GM20000 (cell line): ENCODE data around the gene UTP4.

Source experiments
- DNase-seq: peaks from one replicate; pipeline ENCODE4 v3.0.0; 2012; ENCODE audit warnings: low spot score
- TF ChIP-seq, protein P1 (sequence below): IDR thresholded peaks from 2 replicates; pipeline ENCODE4 v1.5.1; 2012; ENCODE audit warnings: mild to moderate bottlenecking, control low read depth; ENCODE audit errors: extremely low read depth, missing control alignments

The UTP4 gene

DNA sequence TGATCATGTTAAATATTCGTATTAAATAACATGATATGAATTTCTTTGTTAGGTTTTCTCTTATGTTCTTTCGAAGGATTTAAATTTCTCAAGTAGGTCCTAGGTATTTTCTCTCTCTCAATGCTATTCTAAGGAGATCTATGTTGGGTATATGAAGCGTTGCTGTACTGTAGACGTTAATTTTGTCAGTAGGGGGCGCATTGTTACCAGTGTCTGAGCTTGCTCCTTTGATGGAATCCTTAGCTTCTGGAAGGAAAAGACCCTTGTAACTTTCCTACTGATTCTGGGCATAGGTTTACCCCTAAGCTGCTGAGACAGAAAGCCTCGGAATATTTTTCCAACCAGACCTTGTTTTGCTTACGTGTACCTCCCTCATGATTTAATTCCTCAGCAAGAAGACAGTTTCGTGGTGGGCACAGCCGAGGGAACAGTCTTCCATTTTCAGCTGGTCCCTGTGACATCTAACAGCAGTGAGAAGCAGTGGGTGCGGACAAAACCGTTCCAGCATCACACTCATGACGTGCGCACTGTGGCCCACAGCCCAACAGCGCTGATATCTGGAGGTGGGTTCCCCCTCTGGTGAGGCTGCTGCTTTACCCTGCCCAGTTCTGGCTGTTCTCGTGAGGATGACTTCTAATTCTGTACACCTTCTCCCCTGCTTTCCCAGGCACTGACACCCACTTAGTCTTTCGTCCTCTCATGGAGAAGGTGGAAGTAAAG is 17.9 kb downstream of the UTP4 start:
- TF ChIP-seq, protein P1, sequence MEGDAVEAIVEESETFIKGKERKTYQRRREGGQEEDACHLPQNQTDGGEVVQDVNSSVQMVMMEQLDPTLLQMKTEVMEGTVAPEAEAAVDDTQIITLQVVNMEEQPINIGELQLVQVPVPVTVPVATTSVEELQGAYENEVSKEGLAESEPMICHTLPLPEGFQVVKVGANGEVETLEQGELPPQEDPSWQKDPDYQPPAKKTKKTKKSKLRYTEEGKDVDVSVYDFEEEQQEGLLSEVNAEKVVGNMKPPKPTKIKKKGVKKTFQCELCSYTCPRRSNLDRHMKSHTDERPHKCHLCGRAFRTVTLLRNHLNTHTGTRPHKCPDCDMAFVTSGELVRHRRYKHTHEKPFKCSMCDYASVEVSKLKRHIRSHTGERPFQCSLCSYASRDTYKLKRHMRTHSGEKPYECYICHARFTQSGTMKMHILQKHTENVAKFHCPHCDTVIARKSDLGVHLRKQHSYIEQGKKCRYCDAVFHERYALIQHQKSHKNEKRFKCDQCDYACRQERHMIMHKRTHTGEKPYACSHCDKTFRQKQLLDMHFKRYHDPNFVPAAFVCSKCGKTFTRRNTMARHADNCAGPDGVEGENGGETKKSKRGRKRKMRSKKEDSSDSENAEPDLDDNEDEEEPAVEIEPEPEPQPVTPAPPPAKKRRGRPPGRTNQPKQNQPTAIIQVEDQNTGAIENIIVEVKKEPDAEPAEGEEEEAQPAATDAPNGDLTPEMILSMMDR = peak; percentile 58
- peak; percentile 59 for DNase-seq

DNA sequence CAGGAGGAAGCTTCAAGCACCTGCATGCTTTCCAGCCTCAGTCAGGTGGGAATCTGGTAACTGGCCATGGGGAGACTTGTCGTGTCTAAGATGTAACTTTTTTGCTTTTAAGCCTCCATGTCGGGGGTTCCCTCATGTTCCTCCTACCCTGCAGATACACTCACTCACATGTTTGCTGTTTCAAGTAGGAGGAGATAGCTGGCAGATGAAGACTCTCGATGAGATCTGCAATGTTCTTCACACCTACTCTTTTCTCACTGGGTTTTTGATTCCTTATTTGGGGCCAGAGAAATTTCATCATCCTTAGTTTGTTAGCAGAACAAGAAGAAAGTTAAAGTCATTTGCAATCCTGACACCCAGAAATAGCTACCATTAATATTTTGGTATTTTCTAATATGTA is 24.7 kb downstream of the UTP4 start:
- TF ChIP-seq, protein P1 = no peak

DNA sequence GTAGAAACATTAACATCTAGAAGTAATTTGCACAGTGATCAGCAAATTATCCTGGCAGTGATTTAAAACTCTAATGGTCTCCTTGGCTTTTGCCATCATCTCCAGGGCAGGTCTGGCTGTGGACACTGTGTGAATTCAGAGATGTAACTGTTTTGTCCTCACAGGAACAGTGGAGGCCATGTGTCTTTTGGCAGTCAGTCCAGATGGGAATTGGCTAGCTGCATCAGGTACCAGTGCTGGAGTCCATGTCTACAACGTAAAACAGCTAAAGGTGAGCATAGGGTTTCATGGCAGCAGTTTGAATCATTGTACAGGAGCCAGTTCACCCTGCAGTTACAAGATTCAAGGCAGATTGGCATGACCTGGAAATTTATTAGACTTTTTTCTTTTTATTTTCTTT is 27.7 kb downstream of the UTP4 start:
- DNase-seq = no peak
- TF ChIP-seq, protein P1 = no peak

More for the DNA sequence above, 24.7 kb downstream of the UTP4 start:
- no peak for DNase-seq

DNA sequence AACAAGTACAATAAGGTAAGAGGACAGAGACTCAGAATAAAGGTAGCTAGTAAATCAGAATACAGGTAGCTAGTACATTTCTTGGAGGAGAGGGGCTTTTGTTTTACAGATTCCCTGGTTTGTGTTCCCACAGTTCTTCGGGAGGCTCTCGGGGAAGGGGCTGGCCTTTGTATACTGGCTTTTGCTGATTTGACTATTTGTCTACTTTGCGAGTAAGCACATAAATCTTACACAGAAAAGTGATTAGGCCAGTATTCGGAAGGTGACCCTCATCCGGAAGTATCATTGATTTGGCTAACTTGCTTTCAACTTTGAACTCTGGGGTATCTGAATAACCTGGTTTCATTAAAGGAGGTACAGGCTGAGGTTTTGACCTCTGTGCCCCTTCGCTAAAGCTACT is 33.1 kb downstream of the UTP4 start:
- TF ChIP-seq, protein P1 = no peak
- no peak for DNase-seq

DNA sequence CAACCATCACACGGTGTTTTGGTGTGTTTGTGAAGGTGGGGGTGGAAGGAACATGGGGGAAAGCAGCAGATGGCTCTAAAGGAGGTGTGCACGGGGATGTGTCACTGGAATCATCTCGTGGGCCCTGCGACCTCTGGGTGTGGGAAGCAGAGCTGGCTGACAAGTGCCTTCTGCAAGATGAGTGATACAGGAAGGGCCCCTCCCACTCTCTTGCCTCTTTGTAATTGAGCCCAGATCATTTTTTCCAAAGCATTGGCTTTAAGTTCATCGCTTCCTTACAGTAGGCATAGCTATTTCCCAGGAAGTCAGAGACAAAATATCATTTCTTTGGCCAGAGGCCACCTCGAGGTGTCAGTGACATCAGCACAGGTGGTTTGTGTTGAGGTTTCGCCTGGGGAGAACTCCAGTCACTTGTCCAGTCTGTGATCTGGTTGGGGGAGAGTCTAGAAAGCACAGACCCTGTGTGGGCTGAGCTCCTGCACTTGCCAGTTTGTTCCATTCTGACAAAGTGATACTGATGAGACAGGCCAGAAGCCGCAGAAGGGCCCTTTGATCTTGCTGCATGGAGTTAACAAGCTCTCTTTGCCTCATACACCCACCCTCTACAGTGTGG is 33.9 kb downstream of the UTP4 start:
- TF ChIP-seq, protein P1 = no peak
- peak; percentile 38 for DNase-seq

DNA sequence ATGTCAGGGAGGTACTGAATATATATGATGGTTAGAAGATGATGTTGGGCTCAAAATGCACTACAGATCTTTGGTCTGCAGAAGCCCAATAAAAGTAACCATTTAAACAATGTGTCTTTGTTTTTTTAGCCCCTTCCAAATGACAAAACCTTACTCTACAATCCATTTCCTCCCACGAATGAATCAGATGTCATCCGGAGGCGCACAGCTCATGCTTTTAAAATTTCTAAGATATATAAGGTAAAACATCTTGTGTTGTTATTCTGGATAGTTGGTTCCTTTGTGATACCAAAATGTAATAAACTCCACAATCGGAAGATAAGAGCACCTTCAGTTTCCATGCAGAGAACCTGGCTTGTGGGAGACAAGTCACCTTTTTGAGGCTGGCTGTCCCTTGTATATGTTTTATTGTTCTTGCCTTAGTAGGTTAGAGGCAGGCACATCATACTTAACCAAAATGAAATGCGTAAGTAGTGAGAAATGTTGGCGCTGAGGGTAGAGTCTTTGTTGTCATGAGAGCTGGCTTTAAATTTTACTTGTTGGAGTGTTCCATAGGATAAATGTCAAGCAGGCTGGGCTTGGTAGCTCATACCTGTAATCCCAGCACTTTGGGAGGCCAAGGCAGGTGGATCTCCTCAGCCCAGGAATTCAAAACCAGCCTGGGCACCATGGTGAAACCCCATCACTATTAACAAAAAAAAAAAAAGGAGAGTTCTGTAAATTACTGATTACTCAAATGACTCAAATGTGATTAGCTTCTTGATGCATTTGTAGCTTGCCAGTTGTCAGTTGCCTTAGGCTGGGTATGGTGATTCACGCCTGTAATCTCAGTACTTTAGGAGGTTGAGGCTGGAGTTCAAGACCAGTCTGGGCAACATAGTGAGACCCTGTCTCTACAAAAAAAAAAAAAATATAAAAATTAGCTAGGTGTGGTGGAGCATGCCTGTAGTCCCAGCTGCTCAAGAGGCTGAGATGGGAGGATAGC is 34.8 kb downstream of the UTP4 start:
- no peak for DNase-seq
- TF ChIP-seq, protein P1 = no peak
